IMR-90 (cell line): ENCODE measurements around the gene SH3BP4. TPM values are rescaled to one million over a fixed set of nuclear protein-coding genes. Genes with fewer than 3 reads are reported as not detected.

Experiments used
- ATAC-seq: fragments of 200-7000 bp; cut with Tn5 transposase; 2 replicates; pipeline ENCODE4 v1.9.1; 2020; ENCODE audit warnings: low read depth, mild to moderate bottlenecking, moderate library complexity
- BruUV-seq: library from RNA; stranded (reverse); fragments of 400-500 nt; replicated peaks from 2 replicates; lab custom pipeline; 2021; lab: Mats Ljungman, UMichigan
- CTCF ChIA-PET: fragments of 300-600 bp; formaldehyde crosslinking; extraction: SDS; loops from one replicate; lab custom pipeline; 2021; ENCODE audit warnings: antibody characterized with exemption; lab: Yijun Ruan, JAX
- POLR2A ChIA-PET: fragments of 300-600 bp; sonication (Branson Sonifier 250); formaldehyde crosslinking; loops from one replicate; lab custom pipeline; 2022; ENCODE audit warnings: antibody characterized with exemption; ENCODE audit not compliant: unreplicated experiment; lab: Charles Lee
- DNase-seq: peaks from one replicate; pipeline ENCODE4 v3.0.0; 2013
- H2AFZ ChIP-seq: replicated peaks from 2 replicates; pipeline ENCODE3; 2013; ENCODE audit warnings: low read length, mild to moderate bottlenecking; ENCODE audit not compliant: poor library complexity
- H2AK5ac ChIP-seq: 2 replicates; pipeline ENCODE4 v1.6.1; 2013; ENCODE audit warnings: low read depth, low read length, inconsistent platforms
- H2AK9ac ChIP-seq: replicated peaks from 2 replicates; pipeline ENCODE3; 2013; ENCODE audit warnings: mild to moderate bottlenecking, low read depth, low read length, moderate library complexity; ENCODE audit not compliant: poor library complexity
- H2BK120ac ChIP-seq: 2 replicates; pipeline ENCODE4 v1.6.1; 2013; ENCODE audit warnings: low read depth, low read length, inconsistent platforms
- H2BK15ac ChIP-seq: 3 replicates; pipeline ENCODE4 v1.6.1; 2013; ENCODE audit warnings: low read depth, low read length, inconsistent platforms
- H2BK20ac ChIP-seq: 2 replicates; pipeline ENCODE4 v1.6.1; 2013; ENCODE audit warnings: low read depth, mild to moderate bottlenecking, inconsistent platforms, low read length, moderate library complexity
- H2BK5ac ChIP-seq: 2 replicates; pipeline ENCODE4 v1.6.1; 2013; ENCODE audit warnings: mild to moderate bottlenecking, low read depth, low read length, inconsistent platforms; ENCODE audit not compliant: poor library complexity, severe bottlenecking
- H3K14ac ChIP-seq: replicated peaks from 2 replicates; pipeline ENCODE4 v1.6.1; 2013; ENCODE audit warnings: low read depth, low read length, inconsistent platforms
- H3K18ac ChIP-seq: 2 replicates; pipeline ENCODE4 v1.6.1; 2013; ENCODE audit warnings: low read depth, low read length, control low read depth
- H3K23ac ChIP-seq: 2 replicates; pipeline ENCODE4 v1.6.1; 2013; ENCODE audit warnings: low read depth, low read length, inconsistent platforms
- H3K27ac ChIP-seq: 2 replicates; pipeline ENCODE4 v1.5.1; 2013; ENCODE audit warnings: mild to moderate bottlenecking, control low read depth, low read length; ENCODE audit not compliant: insufficient read depth
- H3K27me3 ChIP-seq: 2 replicates; pipeline ENCODE4 v1.6.1; 2013; ENCODE audit warnings: low read length; ENCODE audit not compliant: control insufficient read depth, insufficient read depth
- H3K36me3 ChIP-seq: 2 replicates; pipeline ENCODE4 v1.6.1; 2013; ENCODE audit warnings: low read length, mixed read lengths; ENCODE audit not compliant: control insufficient read depth, insufficient read depth
- H3K4ac ChIP-seq: 2 replicates; pipeline ENCODE4 v1.6.1; 2013; ENCODE audit warnings: low read depth, low read length, inconsistent platforms
- H3K4me1 ChIP-seq: 2 replicates; pipeline ENCODE4 v1.6.1; 2013; ENCODE audit warnings: low read length, mixed read lengths; ENCODE audit not compliant: control insufficient read depth, insufficient read depth
- H3K4me2 ChIP-seq: 2 replicates; pipeline ENCODE4 v1.6.1; 2013; ENCODE audit warnings: low read depth, mild to moderate bottlenecking, control low read depth, low read length, moderate library complexity
- H3K4me3 ChIP-seq: 2 replicates; pipeline ENCODE4 v1.5.1; 2013; ENCODE audit warnings: low read depth, mild to moderate bottlenecking, control low read depth, low read length, moderate library complexity; ENCODE audit not compliant: insufficient read depth
- H3K56ac ChIP-seq: 2 replicates; pipeline ENCODE4 v1.6.1; 2013; ENCODE audit warnings: low read length, inconsistent platforms; ENCODE audit not compliant: insufficient read depth; ENCODE audit errors: extremely low read depth
- H3K79me1 ChIP-seq, 2 experiments: 2 replicates each; pipeline ENCODE4 v1.6.1; 2013; ENCODE audit warnings: low read length in 2 of 2, inconsistent platforms in 1 of 2, low read depth in 1 of 2
- H3K9ac ChIP-seq: 2 replicates; pipeline ENCODE4 v1.6.1; 2013; ENCODE audit warnings: low read depth, low read length, control low read depth
- H3K9me1 ChIP-seq: 2 replicates; pipeline ENCODE4 v1.6.1; 2013; ENCODE audit warnings: low read length, inconsistent platforms; ENCODE audit not compliant: insufficient read depth
- H3K9me3 ChIP-seq: 2 replicates; pipeline ENCODE4 v1.6.1; 2013; ENCODE audit warnings: low read length; ENCODE audit not compliant: control insufficient read depth, insufficient read depth
- H4K20me1 ChIP-seq: 2 replicates; pipeline ENCODE4 v1.6.1; 2013; ENCODE audit warnings: low read length, inconsistent platforms; ENCODE audit not compliant: insufficient read depth
- H4K5ac ChIP-seq: 2 replicates; pipeline ENCODE4 v1.6.1; 2013; ENCODE audit warnings: mild to moderate bottlenecking, low read depth, low read length, control low read depth
- H4K8ac ChIP-seq, 2 experiments: 2 replicates each; pipeline ENCODE4 v1.6.1; 2013; ENCODE audit warnings: low read depth in 2 of 2, low read length in 2 of 2, control low read depth in 1 of 2, inconsistent platforms in 1 of 2
- H4K91ac ChIP-seq: 2 replicates; pipeline ENCODE4 v1.6.1; 2013; ENCODE audit warnings: low read depth, low read length, inconsistent platforms; ENCODE audit not compliant: insufficient read depth
- BHLHE40 ChIP-seq: fragments of 150-350 bp; IDR thresholded peaks from 2 replicates; pipeline ENCODE4 v1.6.1; 2016; ENCODE audit warnings: mild to moderate bottlenecking, low read depth, low read length
- CHD1 ChIP-seq: IDR thresholded peaks from 2 replicates; pipeline ENCODE4 v1.6.1; 2012; ENCODE audit warnings: low read depth, low read length, improper control_type of control experiment
- MXI1 ChIP-seq: IDR thresholded peaks from 2 replicates; pipeline ENCODE4 v1.6.1; 2012; ENCODE audit warnings: low read depth, mild to moderate bottlenecking, low read length, moderate library complexity, borderline replicate concordance
- NFE2L2 ChIP-seq: fragments of 150-350 bp; IDR thresholded peaks from 2 replicates; pipeline ENCODE4 v1.6.1; 2016; ENCODE audit warnings: low read depth, mild to moderate bottlenecking, low read length
- POLR2A ChIP-seq: IDR thresholded peaks from 2 replicates; pipeline ENCODE4 v1.6.1; 2012; ENCODE audit warnings: mild to moderate bottlenecking, low read depth, low read length
- RAD21 ChIP-seq: IDR thresholded peaks from 2 replicates; pipeline ENCODE4 v1.6.1; 2012; ENCODE audit warnings: low read length, improper control_type of control experiment
- RFX5 ChIP-seq: IDR thresholded peaks from 2 replicates; pipeline ENCODE4 v1.8.0; 2012; ENCODE audit warnings: low read depth, mild to moderate bottlenecking, low read length, moderate library complexity
- WGBS, 2 experiments: methylation state at CpG; one replicate each; pipeline versions ENCODE4 v1.1.5 to v1.1.7; 2013; ENCODE audit warnings: missing lambda C conversion rate in 2 of 2; ENCODE audit not compliant: insufficient read length in 1 of 2; ENCODE audit errors: extremely low coverage in 2 of 2; 5-methylcytosine and 5-hydroxymethylcytosine counted together
- dilution Hi-C: fragments of 300-500 bp; cut with HindIII; formaldehyde crosslinking; loops from one replicate; pipeline ENCODE4 v1.14.3; 2018; ENCODE audit warnings: low sequenced_read_pairs; ENCODE audit not compliant: unreplicated experiment
- in situ Hi-C: fragments of 300-500 bp; cut with MboI; formaldehyde crosslinking; loops from 3 replicates; pipeline ENCODE4 v1.14.3; 2019; ENCODE audit warnings: low sequenced_read_pairs, inconsistent platforms, mixed read lengths
- intact Hi-C: fragments of 100-400 bp; cut with micrococcal nuclease; formaldehyde crosslinking; loops from 2 replicates; pipeline ENCODE4 v1.10.0; 2022
- polyA plus RNA-seq, 3 experiments: library from polyadenylated mRNA; depleted of rRNA; stranded (reverse); fragments of >200 nt; gene quantifications; 2 replicates each; pipeline ENCODE4 v1.2.3, GENCODE V29; 2012; ENCODE audit warnings: low replicate concordance in 1 of 3
- total RNA-seq: library from RNA; depleted of rRNA; stranded (reverse); fragments of >200 nt; gene quantifications from 2 replicates; pipeline ENCODE4 v1.2.3, GENCODE V29; 2012
- TF ChIP-seq, protein P1 (sequence below): fragments of 150-350 bp; IDR thresholded peaks from 2 replicates; pipeline ENCODE4 v1.6.1; 2016; ENCODE audit warnings: low read depth, mild to moderate bottlenecking, low read length, moderate library complexity, borderline replicate concordance
- TF ChIP-seq, protein P2 (sequence below): conservative IDR thresholded peaks from 2 replicates; pipeline ENCODE4 v1.5.1; 2012; ENCODE audit warnings: mild to moderate bottlenecking, low read depth, low read length, improper control_type of control experiment
- TF ChIP-seq, protein P3 (sequence below): fragments of 150-350 bp; IDR thresholded peaks from 2 replicates; pipeline ENCODE4 v1.6.1; 2017; ENCODE audit warnings: mild to moderate bottlenecking, antibody characterized with exemption, low read length, low read depth

Gene SH3BP4
- total and polyA plus RNA-seq, 2 of the 4 experiments (the other 2 are of a cell fraction) = 104 to 122 TPM

DNA sequence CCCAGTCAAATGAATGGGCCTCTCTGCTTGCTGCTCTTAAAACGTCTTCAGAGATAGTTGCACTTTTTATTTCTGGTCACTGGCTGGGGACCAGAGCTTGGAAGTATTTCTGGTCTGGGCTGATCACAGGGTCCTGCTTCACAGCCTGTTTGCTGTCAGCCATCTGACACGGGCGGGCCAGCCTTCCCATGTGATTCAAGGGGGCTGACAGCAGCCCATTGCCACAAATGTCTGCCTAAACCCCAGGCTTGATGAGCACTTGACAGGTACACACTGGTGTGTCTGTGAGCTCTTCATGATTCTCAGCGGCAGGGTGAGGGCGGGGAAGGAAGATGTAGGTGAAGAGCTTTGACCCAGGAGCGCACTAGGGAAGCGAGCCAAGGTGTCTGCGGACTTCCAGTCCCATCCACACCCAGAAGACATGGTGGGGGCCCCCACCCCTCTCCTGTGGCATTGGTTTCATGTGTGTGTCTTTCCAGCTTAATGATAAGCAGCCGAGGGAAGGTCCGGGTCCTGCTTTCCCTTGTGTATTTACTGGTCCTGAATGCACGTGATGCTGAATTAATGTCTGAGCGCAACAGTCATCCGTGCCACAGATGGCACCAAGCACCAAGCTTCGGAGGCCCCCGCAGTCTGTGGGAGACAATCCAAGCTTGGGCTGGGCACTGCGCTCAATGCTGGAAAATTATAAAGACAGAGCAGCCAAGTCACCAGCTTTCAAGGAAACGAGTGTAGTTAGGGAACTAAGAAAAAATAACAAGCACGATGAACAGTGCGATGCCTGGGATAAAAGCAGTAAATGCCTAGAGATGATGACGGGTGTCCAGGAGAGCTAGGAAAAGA is 73.3 kb downstream of the SH3BP4 start:
- Histone ChIP-seq H3K9me3 (no peaks in the 10 kb centered on the region), H3K36me3 (peaks cover 3% of the 10 kb centered on the region; the same call in 1 of the 2 replicates), H2BK15ac (peak overlapping the region; percentile 80; the same call in 2 of the 3 replicates), H3K4me1 (peaks cover 67% of the 10 kb centered on the region), H3K9me1 (peaks cover 65% of the 10 kb centered on the region), H3K18ac (peak overlapping the region; percentile 45; the same call in 1 of the 2 replicates), H3K9ac (peak overlapping the region; percentile 47; the same call in 1 of the 2 replicates), H2BK5ac (peak overlapping the region; percentile 89), H2AFZ (no peak overlapping the region), H3K4me3 (no peak overlapping the region), H2BK20ac (peak overlapping the region; percentile 86), H3K23ac (peak overlapping the region; percentile 66), H3K56ac (peak overlapping the region; percentile 79; the same call in 1 of the 2 replicates), H2BK120ac (peak overlapping the region; percentile 93), H4K20me1 (peaks cover 91% of the 10 kb centered on the region), H2AK5ac (peak overlapping the region; percentile 97), H3K4me2 (no peak overlapping the region), H4K5ac (peak overlapping the region; percentile 33; the same call in 1 of the 2 replicates), H2AK9ac (peak overlapping the region; percentile 81), H3K27me3 (no peaks in the 10 kb centered on the region), H3K27ac (peak overlapping the region; percentile 71), H4K91ac (peak overlapping the region; percentile 80), H3K79me1 (peaks cover 7 to 87% of the 10 kb centered on the region in 2 experiments; a peak in 3 of 4 replicates), H3K14ac (peak overlapping the region; percentile 74), H4K8ac (peak overlapping the region; percentile 76 to 83), H3K4ac (peak overlapping the region; percentile 96)
- no TSS peak for BruUV-seq
- WGBS, 2 experiments = 81% methylated on average over 13 of the region's 20 CpGs; no CpG with 5 or more reads in 1 of the 2 experiments
- TF ChIP-seq, protein P1, sequence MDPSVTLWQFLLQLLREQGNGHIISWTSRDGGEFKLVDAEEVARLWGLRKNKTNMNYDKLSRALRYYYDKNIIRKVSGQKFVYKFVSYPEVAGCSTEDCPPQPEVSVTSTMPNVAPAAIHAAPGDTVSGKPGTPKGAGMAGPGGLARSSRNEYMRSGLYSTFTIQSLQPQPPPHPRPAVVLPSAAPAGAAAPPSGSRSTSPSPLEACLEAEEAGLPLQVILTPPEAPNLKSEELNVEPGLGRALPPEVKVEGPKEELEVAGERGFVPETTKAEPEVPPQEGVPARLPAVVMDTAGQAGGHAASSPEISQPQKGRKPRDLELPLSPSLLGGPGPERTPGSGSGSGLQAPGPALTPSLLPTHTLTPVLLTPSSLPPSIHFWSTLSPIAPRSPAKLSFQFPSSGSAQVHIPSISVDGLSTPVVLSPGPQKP = no peak
- TF ChIP-seq BHLHE40 (no peak), RFX5 (no peak), NFE2L2 (no peak), CHD1 (no peak), POLR2A (no peak), MXI1 (no peak), RAD21 (no peak)
- TF ChIP-seq, protein P2, sequence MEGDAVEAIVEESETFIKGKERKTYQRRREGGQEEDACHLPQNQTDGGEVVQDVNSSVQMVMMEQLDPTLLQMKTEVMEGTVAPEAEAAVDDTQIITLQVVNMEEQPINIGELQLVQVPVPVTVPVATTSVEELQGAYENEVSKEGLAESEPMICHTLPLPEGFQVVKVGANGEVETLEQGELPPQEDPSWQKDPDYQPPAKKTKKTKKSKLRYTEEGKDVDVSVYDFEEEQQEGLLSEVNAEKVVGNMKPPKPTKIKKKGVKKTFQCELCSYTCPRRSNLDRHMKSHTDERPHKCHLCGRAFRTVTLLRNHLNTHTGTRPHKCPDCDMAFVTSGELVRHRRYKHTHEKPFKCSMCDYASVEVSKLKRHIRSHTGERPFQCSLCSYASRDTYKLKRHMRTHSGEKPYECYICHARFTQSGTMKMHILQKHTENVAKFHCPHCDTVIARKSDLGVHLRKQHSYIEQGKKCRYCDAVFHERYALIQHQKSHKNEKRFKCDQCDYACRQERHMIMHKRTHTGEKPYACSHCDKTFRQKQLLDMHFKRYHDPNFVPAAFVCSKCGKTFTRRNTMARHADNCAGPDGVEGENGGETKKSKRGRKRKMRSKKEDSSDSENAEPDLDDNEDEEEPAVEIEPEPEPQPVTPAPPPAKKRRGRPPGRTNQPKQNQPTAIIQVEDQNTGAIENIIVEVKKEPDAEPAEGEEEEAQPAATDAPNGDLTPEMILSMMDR = no peak
- TF ChIP-seq, protein P3, sequence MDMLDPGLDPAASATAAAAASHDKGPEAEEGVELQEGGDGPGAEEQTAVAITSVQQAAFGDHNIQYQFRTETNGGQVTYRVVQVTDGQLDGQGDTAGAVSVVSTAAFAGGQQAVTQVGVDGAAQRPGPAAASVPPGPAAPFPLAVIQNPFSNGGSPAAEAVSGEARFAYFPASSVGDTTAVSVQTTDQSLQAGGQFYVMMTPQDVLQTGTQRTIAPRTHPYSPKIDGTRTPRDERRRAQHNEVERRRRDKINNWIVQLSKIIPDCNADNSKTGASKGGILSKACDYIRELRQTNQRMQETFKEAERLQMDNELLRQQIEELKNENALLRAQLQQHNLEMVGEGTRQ = no peak
- ATAC-seq = no peak
- DNase-seq = no peak
- dilution Hi-C loops (no loop called here), in situ Hi-C loops (no loop called here), intact Hi-C loops (no loop called here)
- ChIA-PET POLR2A (interaction anchor here (1.0 kb wide), 1 partner anchor 34 kb away, joined by 4 read pairs; no protein-coding TSS in a partner anchor), CTCF (no interaction called here)
